GM19468 (cell line): Measurements from ENCODE around the gene PCNT.
"Not testable (repeated sequence)": the region's sequence is repeated elsewhere in the genome, so short reads cannot be mapped to it uniquely, and the experiment has no call there.

ENCODE experiments used
- ATAC-seq: cut with Tn5 transposase; IDR thresholded peaks from one replicate; pipeline ENCODE4 v1.9.1; 2021; ENCODE audit warnings: mild to moderate bottlenecking, moderate library complexity, moderate number of reproducible peaks; ENCODE audit not compliant: unreplicated experiment; ENCODE audit errors: extremely low read depth

Gene PCNT

DNA sequence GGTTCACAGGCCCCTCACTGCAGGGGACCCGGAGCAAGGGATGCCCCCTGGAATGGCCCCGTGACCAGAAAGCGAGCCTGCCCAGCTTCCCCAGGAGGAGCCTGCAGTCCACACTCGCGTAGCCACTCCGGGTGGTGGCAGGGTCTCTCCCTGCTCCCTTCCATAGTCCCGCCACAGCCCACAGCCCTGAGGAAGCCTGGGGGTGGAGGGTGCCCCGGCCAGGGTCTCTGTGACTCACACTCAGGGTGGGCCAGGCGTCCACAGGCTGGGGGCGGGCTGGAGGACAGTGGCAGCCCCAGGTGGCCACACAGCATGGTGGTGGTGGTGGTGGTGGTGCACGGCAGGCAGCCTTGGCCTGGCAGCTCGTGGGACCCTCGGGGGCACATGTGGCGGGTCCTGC lies 22.2 kb upstream of the PCNT start:
- no peak for ATAC-seq

DNA sequence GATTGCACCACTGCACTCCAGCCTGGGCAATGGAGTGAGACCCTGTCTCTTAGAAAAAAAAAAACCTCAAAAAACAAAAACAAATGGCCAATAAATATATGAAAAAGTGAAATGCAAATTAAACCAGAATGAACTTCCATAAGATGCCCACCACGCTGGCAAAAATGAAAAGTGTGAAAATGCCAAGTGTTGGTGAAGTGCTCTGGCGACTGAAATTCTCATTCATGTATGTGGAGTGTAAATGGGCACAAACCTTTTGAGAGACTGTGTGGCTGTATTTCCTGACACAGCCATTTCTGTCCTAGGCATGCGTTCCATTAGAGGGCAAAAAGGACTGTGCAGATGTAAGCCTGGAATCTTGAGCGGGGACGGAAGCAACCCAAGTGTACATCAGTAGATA lies 19.5 kb upstream of the PCNT start:
- no peak for ATAC-seq

DNA sequence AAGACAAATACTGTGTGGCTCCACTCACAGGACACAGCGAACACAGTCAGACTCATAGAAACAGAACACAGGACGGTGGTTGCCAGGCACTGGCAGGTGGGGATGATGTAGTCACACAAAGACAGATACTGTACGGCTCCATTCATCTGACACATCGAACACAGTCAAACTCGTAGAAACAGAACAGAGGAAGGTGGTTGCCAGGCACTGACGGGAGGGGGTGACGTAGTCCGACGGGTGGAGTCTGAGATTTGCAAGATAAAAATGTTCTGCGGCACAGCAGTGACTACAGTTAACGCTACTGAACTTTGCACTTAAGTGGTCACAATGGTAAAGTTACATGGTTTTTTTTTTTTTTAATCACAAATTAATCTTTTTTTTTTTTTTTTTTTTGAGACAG lies 19.0 kb upstream of the PCNT start:
- ATAC-seq: no peak

DNA sequence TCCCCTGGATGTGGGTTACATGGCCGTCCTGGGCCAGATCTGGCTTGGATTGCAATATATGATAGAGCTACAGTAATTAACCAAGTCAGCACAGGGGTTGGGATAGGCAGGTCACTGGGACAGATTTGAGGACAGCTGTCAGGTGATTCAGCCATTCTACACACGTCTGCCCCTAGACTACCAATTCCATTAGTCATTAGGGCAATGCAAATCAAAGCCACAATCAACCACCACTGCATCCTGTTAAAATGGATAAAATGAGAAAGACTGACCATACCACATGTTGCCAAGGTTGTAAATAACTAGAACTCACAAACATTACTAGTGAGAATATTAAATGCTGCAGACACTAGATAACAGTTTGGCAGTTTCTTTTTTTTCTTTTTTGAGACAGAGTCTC lies 16.3 kb upstream of the PCNT start:
- no peak for ATAC-seq

DNA sequence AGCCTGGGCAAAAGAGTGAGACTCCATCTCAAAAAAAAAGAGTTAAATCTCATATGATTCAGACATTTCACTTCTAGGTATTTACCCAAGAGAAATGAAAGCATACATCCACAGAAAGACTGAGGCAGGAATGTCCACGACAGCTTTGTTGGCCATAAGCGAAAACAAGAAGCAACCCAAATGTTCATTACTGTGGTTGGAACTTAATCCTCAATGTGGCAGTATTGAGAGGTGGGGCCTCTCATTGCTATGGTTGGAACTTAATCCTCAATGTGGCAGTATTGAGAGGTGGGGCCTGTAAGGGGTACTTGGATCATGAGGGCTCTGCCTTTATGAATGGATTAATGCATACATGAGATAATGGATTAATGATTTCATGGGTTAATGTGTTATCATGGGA lies 15.5 kb upstream of the PCNT start:
- ATAC-seq: no peak

DNA sequence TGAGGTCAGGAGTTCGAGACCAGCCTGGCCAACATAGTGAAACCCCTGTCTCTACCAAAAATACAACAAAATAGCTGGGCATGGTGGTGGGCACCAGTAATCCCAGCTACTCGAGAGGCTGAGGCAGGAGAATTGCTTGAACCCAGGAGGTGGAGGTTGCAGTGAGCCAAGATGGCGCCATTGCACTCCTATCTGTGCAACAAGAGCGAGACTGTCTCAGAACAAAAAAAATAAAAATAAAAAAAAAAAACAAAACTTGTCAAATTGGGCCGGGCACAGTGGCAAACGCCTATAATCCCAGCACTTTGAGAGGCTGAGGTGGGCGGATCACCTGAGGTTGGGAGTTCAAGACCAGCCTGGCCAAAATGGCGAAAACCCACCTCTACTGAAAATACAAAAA lies 13.7 kb upstream of the PCNT start:
- not testable (repeated sequence) for ATAC-seq

DNA sequence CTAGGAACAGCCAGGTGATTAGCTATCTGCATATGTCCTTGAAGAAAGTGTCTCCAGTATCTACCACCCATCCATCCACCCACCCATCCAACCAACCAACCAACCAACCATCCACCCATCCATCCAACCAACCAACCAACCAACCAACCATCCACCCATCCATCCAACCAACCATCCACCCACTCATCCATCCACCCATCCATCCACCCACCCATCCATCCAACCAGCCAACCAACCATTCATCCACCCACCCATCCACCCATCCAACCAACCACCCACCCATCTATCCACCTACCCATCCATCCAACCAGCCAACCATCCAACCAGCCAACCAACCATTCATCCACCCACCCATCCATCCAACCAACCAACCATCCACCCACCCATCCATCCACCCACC lies 12.4 kb upstream of the PCNT start:
- ATAC-seq: no peak

DNA sequence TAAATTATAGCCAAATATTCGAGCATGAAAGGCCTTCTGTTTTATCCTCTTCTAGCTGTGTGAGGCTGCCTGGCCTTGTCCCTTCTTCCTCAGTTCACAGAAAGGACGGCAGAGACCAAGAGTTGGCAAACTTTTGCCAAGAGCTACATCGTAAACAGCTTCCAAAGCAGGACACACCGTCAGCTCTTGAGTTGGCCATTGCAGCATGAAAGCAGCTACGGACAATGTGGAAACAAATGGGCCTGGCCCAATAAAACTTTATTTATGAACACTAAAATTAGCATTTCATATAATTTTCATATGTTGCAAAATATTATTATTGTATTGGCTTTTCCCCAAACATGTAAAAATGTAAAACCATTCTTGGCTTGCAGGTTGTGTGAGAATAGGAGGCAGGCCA lies 11.0 kb upstream of the PCNT start:
- ATAC-seq: no peak

DNA sequence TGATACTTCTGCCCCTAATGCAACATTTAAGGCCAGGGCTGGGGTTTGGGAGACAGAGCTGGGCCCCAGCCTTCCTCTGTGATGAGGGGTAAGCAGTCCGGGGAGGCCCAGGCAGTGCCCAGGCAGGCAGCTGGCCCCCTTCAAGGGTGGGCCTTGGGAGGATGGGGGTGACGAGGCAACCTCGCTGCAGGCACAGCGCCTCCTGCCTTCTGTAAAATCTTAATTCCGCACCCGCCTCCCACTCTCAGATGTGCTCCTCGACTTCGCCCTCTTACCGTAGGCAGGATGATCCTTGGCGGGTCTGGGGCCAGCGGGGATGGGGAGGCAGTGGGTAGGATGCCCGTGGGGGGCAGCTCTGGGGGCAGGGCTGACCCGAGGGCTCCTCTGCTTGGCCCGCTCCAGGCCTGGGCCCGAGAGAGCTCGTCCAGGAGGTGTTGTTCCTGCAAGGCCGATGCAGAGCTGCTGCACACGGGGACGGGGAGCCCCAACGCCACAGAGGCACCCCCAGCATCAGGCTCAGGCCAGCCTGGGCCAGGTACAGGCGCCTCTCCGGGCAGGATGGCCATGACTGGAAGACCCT lies 9.4 kb upstream of the PCNT start:
- ATAC-seq: no peak

DNA sequence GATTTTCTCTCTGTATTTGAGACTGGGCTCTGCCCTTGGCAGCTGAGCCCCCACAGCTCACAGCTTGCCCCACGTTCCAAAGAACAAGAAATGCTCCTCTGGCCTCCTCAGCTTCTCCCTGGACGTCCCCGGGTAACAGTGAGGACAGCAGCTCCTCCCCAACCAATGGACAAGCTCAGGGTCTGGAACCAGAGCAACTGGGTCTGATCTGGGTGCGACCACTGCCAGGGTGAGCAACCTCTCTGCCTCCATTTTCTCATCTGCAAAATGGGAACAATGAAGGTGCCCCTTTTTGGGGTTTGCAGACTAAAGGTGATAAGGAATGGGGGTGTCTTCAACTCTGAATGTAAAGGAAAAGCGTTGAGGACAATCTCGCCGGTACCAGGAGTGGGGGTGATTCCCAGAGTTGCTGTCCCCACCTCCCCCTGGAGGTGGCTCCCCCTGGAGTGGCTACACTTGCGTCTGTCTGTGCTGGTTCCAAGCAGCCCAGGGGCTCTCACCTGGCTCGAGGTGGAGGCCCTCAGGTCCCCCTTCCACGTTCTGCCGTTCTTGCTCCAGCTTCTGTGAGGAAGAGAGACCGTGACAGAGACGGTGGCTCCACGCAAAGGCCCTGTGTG lies 7.1 kb upstream of the PCNT start:
- ATAC-seq: no peak

DNA sequence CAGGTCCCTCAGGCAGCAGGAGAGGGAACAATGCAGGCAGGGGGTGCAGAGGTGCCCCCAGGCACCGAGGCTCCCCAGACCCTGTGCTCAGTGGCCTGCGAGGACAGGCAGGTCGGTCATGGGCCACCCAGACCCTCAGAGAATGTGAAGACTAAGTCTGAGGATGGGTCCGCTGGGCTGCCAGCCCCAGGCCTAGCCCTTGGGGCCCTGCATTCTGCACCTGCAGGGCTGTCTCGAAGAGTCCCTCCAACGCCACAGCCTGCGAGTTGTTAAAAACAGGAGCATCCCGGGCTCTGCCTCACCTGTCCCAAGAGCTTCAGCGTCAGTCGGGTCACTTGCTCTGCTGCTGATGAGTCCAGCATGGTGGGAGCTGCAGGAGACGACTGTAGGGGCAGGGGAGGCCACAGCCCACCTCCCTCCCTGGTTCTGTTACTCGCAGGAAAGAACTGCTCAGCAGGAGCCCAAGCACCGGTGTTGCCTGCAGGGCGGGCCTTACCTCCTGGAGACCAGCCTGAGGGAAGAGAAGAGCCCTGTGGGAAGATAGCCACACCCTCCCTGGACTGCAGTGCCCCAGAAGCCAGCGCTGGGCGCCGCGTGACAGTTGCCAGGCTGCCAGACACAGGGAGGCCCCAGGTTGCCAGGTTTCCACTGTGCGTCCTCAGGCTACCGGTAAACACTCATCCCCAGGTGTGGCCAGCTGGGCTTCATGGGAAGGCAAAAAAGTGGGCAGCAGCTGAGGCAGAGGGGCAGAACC lies 6.1 kb upstream of the PCNT start:
- no peak for ATAC-seq

DNA sequence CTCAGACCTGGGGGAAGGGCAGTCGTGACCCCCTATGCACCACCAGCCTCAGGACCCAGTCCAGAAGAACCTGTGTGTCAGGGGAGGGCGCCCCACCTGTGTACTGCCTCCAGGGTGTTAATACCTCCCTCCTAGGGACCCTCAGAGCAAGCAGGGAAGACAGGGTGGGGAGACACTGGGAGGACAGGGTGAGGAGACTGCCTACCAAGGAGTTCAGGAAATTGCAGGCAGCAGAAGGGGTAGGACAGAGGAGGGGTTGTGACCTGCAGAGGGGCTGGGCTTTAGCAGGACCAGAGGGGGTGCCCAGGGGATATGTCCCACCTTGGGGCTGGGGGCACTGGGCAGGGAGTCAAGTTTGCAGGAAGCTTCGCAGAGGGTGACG lies 5.5 kb upstream of the PCNT start:
- ATAC-seq: no peak

DNA sequence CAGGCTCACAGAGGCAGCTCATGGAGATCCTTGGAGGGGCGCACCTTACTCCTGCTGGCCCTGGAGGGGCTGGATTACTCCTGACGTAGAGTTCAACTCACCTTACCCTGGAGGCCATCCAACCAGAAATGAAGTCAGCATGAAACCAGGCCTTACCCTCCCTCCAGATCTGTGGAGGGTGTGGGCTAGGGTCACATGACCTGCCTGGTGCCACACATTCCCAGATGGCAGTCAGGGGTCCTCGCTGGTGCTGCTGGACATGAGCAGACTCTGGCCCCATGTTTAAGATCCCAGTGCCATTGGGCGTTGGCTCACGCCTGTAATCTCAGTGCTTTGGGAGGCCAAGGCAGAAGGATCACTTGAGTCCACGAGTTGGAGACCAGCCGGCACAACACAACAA lies 4.8 kb upstream of the PCNT start:
- no peak for ATAC-seq

DNA sequence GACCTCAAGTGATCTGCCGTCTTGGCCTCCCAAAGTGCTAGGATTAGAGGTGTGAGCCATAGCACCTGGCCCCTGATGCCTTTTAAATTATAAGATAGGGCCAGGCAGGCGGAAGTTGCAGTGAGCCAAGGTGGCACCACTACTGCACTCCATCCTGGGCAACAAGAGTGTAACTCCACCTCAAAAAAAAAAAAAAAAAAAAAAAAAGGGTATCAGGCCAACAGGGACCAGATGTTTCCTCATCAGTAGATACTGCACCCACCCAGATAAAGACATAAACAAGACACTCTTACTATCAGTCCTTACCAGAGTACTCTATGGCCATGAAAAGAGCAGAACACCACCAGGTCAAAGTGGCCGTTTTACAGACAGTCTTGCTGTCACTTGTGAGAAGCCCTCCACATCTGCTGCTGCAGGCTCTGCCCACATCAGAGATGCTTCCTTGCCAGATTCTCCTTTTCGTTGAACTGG lies 3.6 kb upstream of the PCNT start:
- ATAC-seq: no peak

DNA sequence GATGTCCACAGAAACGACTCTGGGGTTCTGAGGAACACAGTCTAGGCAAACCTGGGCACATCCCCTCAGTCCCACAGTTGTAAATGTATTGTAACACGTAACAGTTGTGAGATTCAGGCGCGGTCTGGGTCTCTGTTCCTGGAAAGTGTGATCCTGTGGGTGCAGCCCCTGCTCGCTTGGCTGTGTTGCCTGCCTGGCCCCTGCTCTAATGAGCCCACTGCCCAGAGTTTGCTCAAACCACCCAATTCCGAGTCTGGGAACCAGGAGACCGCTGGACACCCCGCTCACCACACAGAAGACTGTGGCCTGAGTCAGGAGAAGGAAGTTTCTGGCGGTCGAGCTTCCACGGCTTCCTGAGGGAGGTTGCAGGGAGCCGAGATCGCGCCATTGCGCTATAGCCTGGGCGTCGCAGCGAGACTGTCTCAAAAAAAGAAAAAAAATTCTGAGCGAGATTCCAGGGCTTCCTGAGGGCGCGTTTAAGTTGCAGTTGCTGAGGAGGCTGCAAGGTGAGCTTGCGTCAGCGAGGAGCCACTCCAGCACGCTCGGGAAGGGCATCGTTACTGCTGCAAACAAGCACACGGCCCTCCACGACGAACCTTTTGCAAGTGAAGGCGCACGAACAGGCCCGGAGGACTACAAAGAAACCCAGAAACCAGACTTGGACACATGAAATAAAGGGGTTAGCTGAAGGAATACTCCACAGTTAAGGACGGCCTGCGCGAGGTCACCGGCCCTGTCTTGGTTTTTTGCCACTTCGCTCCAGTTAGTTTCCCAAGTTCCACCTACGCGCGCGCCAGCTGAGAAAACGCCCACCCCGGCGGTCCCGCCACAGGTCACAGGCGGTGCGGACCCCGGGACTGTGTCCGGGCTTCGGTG lies 1.4 kb upstream of the PCNT start:
- no peak for ATAC-seq

DNA sequence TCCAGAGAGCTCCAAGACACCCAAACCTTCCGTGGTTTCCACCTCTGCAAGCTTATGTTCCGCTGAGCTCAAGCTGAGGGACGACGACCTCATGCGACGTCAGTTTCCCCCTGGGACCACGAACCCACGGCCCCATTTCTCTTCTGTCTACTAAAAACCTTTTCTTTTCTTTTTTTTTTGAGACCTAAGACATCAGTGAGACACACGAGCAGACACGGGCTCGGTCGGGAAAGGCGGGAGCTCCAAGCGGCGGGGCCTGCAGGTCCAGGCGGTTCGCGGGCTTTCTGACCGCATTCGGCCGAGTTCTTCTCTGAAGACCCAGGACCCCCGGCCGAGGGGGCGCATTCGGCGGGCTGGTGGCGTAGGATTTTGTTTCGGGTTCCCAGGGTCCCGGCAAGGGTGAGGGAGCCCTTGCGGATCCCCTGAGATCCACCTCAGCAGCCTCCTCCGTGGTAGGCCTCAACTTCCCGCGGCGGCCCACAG lies 688 bp upstream of the PCNT start:
- ATAC-seq: no peak

DNA sequence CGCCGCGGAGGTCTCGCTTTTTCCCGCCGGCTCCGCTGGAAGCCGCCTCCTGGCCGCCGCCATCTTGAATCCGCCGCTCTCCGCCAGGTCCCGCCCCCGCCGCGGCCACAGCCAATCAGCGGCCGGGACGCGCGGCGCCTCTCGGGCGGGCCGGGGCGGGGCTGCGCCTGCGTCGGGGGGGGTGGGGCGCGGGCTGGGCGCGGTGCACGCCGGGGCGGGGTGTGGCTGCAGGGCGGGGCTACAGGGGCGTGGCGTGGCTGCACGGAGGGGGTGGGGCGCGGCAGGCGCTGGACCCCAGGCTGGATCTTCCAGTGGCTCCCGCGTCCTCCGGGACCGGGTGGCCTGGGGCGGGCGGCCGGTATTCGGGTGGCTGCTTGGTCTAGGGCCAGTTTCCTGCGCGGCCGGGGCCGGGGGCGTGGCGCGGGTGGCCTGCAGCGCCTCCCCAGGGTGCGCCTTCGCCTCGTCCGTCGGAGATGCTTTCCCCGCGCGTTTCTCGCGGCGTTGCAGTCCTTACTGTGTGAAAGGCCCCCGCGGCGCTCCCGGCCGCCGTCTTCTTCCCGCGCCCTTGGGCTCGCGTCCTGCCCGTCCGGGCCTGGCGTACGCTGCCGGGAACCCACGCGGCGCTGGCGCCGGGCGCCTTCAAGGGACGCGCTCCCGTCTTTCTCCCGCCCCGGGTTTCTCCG lies 575 bp downstream of the PCNT start:
- ATAC-seq: no peak

DNA sequence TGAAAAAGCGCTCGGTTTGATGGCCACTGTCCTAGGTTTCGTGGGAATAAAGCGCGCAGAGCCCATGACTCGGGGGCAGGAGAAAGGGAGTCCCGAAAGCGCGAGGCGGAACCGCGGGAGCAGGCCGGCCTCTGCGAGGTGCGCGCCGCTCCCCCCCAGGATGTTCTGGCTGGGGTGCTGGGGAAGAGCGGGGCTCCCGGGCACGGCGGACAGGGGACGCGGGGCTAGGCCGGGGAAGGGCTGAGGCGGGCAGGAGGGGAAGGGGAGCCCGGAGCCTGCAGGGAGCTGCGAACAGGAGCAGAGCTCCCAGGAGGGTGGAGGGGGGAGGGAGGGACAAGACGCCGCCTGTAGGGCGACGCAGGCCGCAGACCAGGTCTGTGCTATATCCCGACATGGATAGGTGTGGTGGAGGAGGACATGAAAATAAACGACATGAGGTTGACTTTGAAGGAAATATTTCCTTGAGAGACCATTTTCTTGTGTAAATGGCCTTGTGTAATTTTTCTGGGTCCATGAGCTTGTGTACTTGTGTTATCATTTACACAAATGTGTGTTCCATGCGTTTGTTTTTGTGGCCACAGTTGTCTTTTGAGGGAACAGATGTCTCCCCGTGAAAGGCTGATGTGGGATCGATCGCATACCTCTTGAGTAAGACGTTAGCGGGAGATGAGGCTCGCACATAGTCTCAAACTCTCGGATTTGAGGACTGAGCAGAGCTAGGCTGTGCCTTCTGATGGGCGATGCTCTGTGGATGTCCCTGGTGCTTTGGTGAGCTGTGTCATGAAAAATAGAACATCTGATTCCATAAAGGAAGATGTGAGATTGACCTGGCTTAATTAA lies 1.3 kb downstream of the PCNT start:
- no peak for ATAC-seq

DNA sequence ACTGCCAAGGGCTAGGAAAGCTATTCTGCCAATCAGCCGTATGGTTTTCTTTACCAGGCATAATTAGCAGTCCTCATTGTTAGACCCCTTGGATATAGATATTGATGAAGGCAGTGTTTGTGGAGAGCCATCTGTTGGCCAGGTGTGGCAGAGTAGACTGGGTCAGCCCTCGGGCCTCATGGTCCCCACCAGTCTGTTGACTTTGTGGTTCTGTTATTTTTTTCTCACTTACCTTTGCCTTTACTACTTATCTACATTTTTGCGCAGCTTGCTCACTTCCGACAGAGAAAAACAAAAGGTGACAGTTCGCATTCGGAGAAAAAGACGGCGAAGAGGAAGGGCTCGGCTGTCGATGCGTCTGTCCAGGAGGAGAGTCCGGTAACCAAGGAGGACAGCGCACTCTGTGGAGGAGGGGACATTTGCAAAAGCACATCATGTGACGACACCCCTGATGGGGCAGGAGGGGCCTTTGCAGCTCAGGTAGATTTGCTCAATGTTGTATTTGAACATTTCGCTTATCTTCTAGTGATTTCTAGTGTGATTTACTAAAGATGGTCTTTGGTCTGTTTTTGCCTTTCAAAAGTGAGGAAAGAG lies 2.3 kb downstream of the PCNT start:
- ATAC-seq: no peak
